BJ (cell line): ENCODE data around the gene HIVEP3. TPM values are rescaled to one million over a fixed set of nuclear protein-coding genes. Genes with fewer than 3 reads are reported as not detected.

ENCODE experiments used
- CTCF ChIA-PET: fragments of 350-600 bp; formaldehyde crosslinking; extraction: SDS; loops from one replicate; lab custom pipeline; 2021; ENCODE audit warnings: antibody characterized with exemption, inconsistent platforms; lab: Yijun Ruan, JAX
- POLR2A ChIA-PET: fragments of 300-600 bp; sonication (Branson Sonifier 250); formaldehyde crosslinking; extraction: SDS; loops from one replicate; lab custom pipeline; 2021; ENCODE audit warnings: antibody characterized with exemption; lab: Charles Lee
- DNase-seq: peaks from one replicate; pipeline ENCODE4 v3.0.0-alpha.2; 2011; ENCODE audit warnings: low read depth
- H3K27me3 ChIP-seq: 2 replicates; pipeline ENCODE4 v1.6.0; 2011; ENCODE audit warnings: low read length; ENCODE audit not compliant: control insufficient read depth, insufficient read depth
- H3K36me3 ChIP-seq: 2 replicates; pipeline ENCODE4 v1.5.1; 2011; ENCODE audit warnings: low read length; ENCODE audit not compliant: control insufficient read depth, insufficient read depth
- H3K4me3 ChIP-seq: 2 replicates; pipeline ENCODE4 v1.5.1; 2011; ENCODE audit warnings: low read depth, mild to moderate bottlenecking, control low read depth, low read length
- polyA plus RNA-seq: library from polyadenylated mRNA; depleted of rRNA; stranded (reverse); fragments of >200 nt; gene quantifications from 2 replicates; pipeline ENCODE4 v1.2.3, GENCODE V29; 2011
- TF ChIP-seq, protein P1 (sequence below): IDR thresholded peaks from 2 replicates; pipeline ENCODE4 v1.5.1; 2011; ENCODE audit warnings: low read depth, mild to moderate bottlenecking, control low read depth, inconsistent platforms, low read length, moderate library complexity; ENCODE audit not compliant: insufficient read depth

HIVEP3 gene
- polyA plus RNA-seq, 1 experiment, result 4.0 TPM

DNA sequence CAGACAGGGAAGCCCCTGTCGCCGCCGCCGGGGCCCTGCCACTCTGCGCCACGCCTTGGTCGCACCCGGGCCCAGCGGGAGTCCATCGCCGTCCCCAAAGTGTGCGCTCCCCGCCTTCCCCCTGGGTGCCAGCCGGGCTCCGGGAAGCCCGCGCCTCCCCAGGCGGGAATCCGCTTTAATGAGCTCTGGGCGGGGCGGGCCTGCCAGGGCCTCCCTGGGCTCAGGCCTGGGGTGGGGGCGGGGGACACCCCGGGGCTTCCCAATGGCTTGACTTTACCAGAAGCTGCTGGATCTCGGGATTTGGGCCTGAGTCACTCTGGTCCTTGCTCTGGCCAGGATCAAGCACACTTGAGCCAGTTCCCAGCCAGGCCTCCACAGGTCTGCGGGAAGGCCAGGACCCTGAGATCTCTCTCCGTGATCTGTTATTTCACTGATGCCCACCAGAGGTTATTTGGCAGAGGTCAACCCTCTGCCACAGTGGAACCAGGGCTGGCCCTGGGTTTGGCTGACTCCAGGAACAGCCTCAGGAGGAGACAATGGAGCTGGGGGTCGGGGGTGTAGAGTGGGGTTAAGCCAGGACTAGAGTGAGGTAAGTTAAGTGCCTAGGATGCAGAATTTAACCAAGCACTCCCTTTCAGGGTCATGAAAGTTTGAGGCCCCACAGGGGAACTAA is 255.8 kb downstream of the HIVEP3 start:
- POLR2A ChIA-PET, result interaction anchor here (0.6 kb wide), 1 partner anchor 40 kb away, joined by 4 read pairs; no protein-coding TSS in a partner anchor
- TF ChIP-seq, protein P1, sequence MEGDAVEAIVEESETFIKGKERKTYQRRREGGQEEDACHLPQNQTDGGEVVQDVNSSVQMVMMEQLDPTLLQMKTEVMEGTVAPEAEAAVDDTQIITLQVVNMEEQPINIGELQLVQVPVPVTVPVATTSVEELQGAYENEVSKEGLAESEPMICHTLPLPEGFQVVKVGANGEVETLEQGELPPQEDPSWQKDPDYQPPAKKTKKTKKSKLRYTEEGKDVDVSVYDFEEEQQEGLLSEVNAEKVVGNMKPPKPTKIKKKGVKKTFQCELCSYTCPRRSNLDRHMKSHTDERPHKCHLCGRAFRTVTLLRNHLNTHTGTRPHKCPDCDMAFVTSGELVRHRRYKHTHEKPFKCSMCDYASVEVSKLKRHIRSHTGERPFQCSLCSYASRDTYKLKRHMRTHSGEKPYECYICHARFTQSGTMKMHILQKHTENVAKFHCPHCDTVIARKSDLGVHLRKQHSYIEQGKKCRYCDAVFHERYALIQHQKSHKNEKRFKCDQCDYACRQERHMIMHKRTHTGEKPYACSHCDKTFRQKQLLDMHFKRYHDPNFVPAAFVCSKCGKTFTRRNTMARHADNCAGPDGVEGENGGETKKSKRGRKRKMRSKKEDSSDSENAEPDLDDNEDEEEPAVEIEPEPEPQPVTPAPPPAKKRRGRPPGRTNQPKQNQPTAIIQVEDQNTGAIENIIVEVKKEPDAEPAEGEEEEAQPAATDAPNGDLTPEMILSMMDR, result no peak
- DNase-seq, result peak; percentile 37
- no peaks in the 10 kb centered on the region for H3K36me3 ChIP-seq
- CTCF ChIA-PET, result interaction anchor here (1.5 kb wide), 1 partner anchor 149 kb away, joined by 4 read pairs; no protein-coding TSS in a partner anchor
- no peaks in the 10 kb centered on the region for H3K27me3 ChIP-seq
- peak overlapping the region; percentile 46 for H3K4me3 ChIP-seq

DNA sequence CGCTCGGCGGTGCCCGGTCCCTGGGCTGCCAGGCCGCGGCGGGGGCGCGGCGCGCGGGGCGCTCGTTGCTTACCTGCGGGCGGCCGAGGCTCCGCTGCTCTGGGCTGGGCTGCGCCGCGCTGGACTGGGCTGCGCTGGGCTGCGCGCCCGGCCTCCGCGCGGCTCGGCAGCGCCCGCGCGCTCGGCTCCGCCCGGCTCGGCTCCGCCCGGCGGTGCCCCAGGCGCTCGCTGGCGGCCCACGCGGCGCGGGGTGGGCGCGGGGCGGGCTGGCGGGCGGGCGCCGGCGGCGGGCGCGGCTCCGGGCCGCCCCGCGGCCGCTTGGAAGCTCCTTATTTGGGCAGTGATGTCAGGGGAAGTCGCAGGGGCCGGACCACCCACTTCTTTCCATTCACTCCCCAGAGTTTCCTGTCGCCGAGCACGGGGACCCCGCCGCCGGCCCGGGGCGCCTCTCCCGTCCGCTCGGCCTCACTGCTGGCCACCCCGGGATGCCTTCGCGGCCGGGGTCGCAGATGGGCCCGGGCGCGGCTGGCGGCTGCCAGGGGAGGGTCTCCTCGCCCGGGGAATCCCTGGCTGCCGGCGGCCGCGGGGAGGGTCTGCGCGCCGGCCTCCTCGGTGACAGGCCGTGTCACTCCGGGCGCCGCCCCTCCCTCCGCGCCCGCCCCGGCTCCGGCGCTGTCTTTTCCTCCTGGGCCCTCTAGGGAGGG is 256.5 kb downstream of the HIVEP3 start:
- ChIA-PET CTCF (interaction anchor here (1.5 kb wide), 1 partner anchor 150 kb away, joined by 4 read pairs; no protein-coding TSS in a partner anchor), POLR2A (interaction anchor here (0.6 kb wide), 2 partner anchors 40 to 636 kb away, joined by 3 to 4 read pairs; no protein-coding TSS in a partner anchor)
- no peaks in the 10 kb centered on the region for H3K36me3 ChIP-seq
- TF ChIP-seq, protein P1, result no peak
- H3K4me3 ChIP-seq, result peak overlapping the region; percentile 51
- no peak for DNase-seq
- H3K27me3 ChIP-seq, result no peaks in the 10 kb centered on the region

DNA sequence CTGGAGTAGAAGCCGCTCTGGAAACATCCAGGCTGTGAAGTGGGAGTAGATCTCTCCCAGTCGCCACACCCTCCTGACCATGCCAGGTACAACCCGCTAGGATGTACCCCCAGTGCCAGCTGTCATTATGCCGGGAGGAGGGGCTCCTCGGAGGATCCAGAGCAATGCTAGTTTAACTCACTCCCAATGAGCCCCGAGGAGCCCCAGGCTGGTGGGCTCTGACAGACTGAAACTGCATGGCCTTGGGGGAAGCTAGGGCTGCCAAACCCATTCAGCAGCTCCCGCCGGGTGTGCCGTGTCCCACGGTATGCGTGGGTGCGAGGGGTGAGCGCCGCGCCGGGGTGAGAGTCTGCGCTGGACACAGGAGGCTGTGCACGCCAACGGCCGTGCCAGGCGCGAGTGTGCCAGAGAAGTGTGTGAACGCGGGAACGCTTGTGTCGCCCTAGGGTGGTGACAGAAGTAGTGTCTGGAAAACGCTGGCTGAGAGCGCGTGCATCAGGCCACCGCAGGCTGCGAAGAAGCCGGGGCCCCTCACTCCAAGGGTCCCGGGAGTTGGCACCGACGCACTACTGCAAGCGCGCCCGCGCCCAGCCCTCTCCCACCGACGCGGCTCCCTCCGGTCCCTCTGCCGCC is 257.2 kb downstream of the HIVEP3 start:
- ChIA-PET POLR2A (interaction anchor here (0.6 kb wide), 1 partner anchor 637 kb away, joined by 3 read pairs; no protein-coding TSS in a partner anchor), CTCF (no interaction called here)
- H3K4me3 ChIP-seq, result peak overlapping the region; percentile 51
- TF ChIP-seq, protein P1, result no peak
- H3K27me3 ChIP-seq, result no peaks in the 10 kb centered on the region
- no peaks in the 10 kb centered on the region for H3K36me3 ChIP-seq
- DNase-seq, result no peak

DNA sequence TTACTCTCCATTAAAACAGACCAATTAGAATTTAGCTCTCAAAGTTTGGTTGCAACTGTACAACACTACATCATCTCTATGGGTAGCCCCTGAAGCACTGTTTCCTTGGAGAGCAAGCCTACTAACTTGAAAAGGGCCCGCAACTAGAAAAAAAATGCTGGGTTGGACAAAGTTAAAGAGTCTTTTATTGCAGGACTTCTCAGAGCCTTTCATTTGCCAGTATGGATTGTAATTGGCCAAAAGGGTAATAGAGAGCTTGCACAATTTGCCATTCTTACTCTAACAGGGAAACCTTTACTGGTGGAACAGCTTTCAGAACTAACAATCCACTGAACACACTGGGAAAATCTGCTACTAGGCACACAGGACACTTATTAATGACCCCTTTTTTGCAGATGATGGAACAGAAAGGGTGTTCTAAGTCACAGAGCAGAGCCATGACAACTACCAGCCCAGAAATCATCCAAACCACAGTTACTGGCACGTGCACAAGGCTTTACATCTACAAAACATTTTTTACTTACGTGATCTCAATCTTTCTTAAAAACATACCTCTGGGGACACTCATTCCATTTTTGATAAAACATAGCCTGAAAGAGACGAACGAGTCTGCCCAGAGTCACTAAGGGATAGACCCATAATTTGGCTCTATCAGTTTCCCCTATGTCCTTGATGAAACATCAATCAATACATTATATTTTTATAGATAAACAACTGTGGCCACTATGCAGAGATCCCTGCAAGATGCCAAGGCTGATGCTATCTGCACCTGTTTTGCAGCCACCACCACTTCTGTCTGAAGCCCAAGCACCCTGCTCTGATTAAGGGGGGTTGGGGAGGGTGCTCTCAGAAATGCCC is 257.9 kb downstream of the HIVEP3 start:
- no peaks in the 10 kb centered on the region for H3K36me3 ChIP-seq
- DNase-seq, result no peak
- TF ChIP-seq, protein P1, result no peak
- POLR2A ChIA-PET, result interaction anchor here (0.7 kb wide), 1 partner anchor 27 kb away, joined by 3 read pairs; no protein-coding TSS in a partner anchor
- H3K4me3 ChIP-seq, result no peak overlapping the region; the same call in 1 of the 2 replicates
- CTCF ChIA-PET, result no interaction called here
- no peaks in the 10 kb centered on the region for H3K27me3 ChIP-seq
